ENCODE measurements around the gene PDLIM1.

Gene PDLIM1

GRCh38 chr10:95256268-95256667 lies 34.5 kb downstream of the PDLIM1 start:
- TF ChIP-seq POLR2A (IDR thresholded peaks at IDR 0.05; ENCODE audit: extremely low read depth, insufficient read length), result no peak
- no peak for TF ChIP-seq MAX (IDR thresholded peaks at IDR 0.05; ENCODE audit: low read depth, low read length)
- TF ChIP-seq CTCF (IDR thresholded peaks at IDR 0.05; ENCODE audit: low read depth, low read length), result no peak
- no peak for TF ChIP-seq MYC (IDR thresholded peaks at IDR 0.05; ENCODE audit: low read depth, low read length)
- no peak overlapping the region for H3K4me3 ChIP-seq (ENCODE audit: low read depth, low read length)
- DNase-seq (ENCODE audit: low read depth), result no peak

- TF ChIP-seq CTCF (IDR thresholded peaks at IDR 0.05; ENCODE audit: low read depth, low read length) (no peak), POLR2A (IDR thresholded peaks at IDR 0.05; ENCODE audit: extremely low read depth, insufficient read length) (no peak), MYC (IDR thresholded peaks at IDR 0.05; ENCODE audit: low read depth, low read length) (no peak), MAX (IDR thresholded peaks at IDR 0.05; ENCODE audit: low read depth, low read length) (no peak)
- no peak overlapping the region for H3K4me3 ChIP-seq (ENCODE audit: low read depth, low read length)
- DNase-seq (ENCODE audit: low read depth), result no peak
These were observed 36.2 kb downstream of the PDLIM1 start for GRCh38 chr10:95254629-95255028.

GRCh38 chr10:95253686-95254085 lies 37.1 kb downstream of the PDLIM1 start:
- no peak for DNase-seq (ENCODE audit: low read depth)
- TF ChIP-seq MYC (IDR thresholded peaks at IDR 0.05; ENCODE audit: low read depth, low read length) (no peak), MAX (IDR thresholded peaks at IDR 0.05; ENCODE audit: low read depth, low read length) (no peak), CTCF (IDR thresholded peaks at IDR 0.05; ENCODE audit: low read depth, low read length) (no peak), POLR2A (IDR thresholded peaks at IDR 0.05; ENCODE audit: extremely low read depth, insufficient read length) (no peak)
- no peak overlapping the region for H3K4me3 ChIP-seq (ENCODE audit: low read depth, low read length)

- no peak for DNase-seq (ENCODE audit: low read depth)
- no peak overlapping the region for H3K4me3 ChIP-seq (ENCODE audit: low read depth, low read length)
- TF ChIP-seq POLR2A (IDR thresholded peaks at IDR 0.05; ENCODE audit: extremely low read depth, insufficient read length) (no peak), MAX (IDR thresholded peaks at IDR 0.05; ENCODE audit: low read depth, low read length) (no peak), CTCF (IDR thresholded peaks at IDR 0.05; ENCODE audit: low read depth, low read length) (no peak), MYC (IDR thresholded peaks at IDR 0.05; ENCODE audit: low read depth, low read length) (no peak)
These were observed 37.8 kb downstream of the PDLIM1 start for GRCh38 chr10:95253007-95253406.

- DNase-seq (ENCODE audit: low read depth), result no peak
- H3K4me3 ChIP-seq (ENCODE audit: low read depth, low read length), result no peak overlapping the region
- TF ChIP-seq MYC (IDR thresholded peaks at IDR 0.05; ENCODE audit: low read depth, low read length), result no peak
- no peak for TF ChIP-seq POLR2A (IDR thresholded peaks at IDR 0.05; ENCODE audit: extremely low read depth, insufficient read length)
- TF ChIP-seq CTCF (IDR thresholded peaks at IDR 0.05; ENCODE audit: low read depth, low read length), result no peak
- TF ChIP-seq MAX (IDR thresholded peaks at IDR 0.05; ENCODE audit: low read depth, low read length), result no peak
These were observed 39.9 kb downstream of the PDLIM1 start for GRCh38 chr10:95250856-95251255.

- TF ChIP-seq MYC (IDR thresholded peaks at IDR 0.05; ENCODE audit: low read depth, low read length), result no peak
- no peak for TF ChIP-seq CTCF (IDR thresholded peaks at IDR 0.05; ENCODE audit: low read depth, low read length)
- no peak for TF ChIP-seq MAX (IDR thresholded peaks at IDR 0.05; ENCODE audit: low read depth, low read length)
- TF ChIP-seq POLR2A (IDR thresholded peaks at IDR 0.05; ENCODE audit: extremely low read depth, insufficient read length), result no peak
These were observed 41.3 kb downstream of the PDLIM1 start for GRCh38 chr10:95249467-95249866.

More at GRCh38 chr10:95249467-95249866, 41.3 kb downstream of the PDLIM1 start:
- no peak for DNase-seq (ENCODE audit: low read depth)
- H3K4me3 ChIP-seq (ENCODE audit: low read depth, low read length), result no peak overlapping the region
